Measurements from ENCODE around the gene MAP7.

GRCh38 chr6:136337606-136338005 is 212.6 kb downstream of the MAP7 start:
- TF ChIP-seq CTCF (IDR thresholded peaks at IDR 0.05) (no peak), POLR2A (IDR thresholded peaks at IDR 0.05) (no peak)

All from esophagus squamous epithelium (tissue), 4 donors.